HepG2 (cell line): ENCODE measurements around the gene MRGPRX4. TPM values are rescaled to one million over a fixed set of nuclear protein-coding genes. Genes with fewer than 3 reads are reported as not detected.

Experiments
- DNMT3B ChIP-seq: conservative IDR thresholded peaks from 2 replicates; pipeline ENCODE4 v1.6.1; 2016; ENCODE audit warnings: missing biosample characterization, control low read depth
- EED ChIP-seq: sonication (generic); formaldehyde crosslinking; IDR thresholded peaks from 2 replicates; pipeline ENCODE4 v1.5.0; 2020; ENCODE audit warnings: mild to moderate bottlenecking, missing genetic modification reagents
- JUND ChIP-seq: sonication (generic); formaldehyde crosslinking; IDR thresholded peaks from 2 replicates; pipeline ENCODE4 v1.8.0; 2022; ENCODE audit warnings: mild to moderate bottlenecking, missing genetic modification reagents
- MEF2D ChIP-seq: sonication (generic); formaldehyde crosslinking; IDR thresholded peaks from 2 replicates; pipeline ENCODE4 v1.5.1; 2020; ENCODE audit warnings: mild to moderate bottlenecking, missing genetic modification reagents
- NRL ChIP-seq: sonication (generic); formaldehyde crosslinking; IDR thresholded peaks from 2 replicates; pipeline ENCODE4 v1.5.0; 2020; ENCODE audit warnings: missing genetic modification reagents, mild to moderate bottlenecking, moderate library complexity, borderline replicate concordance
- SOX13 ChIP-seq, 3 experiments: fragments of 450-650 bp in 1 of 3; sonication (generic) in 1 of 3; formaldehyde crosslinking in 1 of 3; IDR thresholded peaks in 2 of 3; conservative IDR thresholded peaks in 1 of 3; 2 replicates each; pipeline versions ENCODE4 v1.5.0 to v1.6.1; 2016 to 2020; ENCODE audit warnings: antibody characterized with exemption in 1 of 3, mild to moderate bottlenecking in 1 of 3, missing compliant biosample characterization in 1 of 3, missing genetic modification reagents in 1 of 3, moderate library complexity in 1 of 3
- TOE1 ChIP-seq: sonication (generic); formaldehyde crosslinking; IDR thresholded peaks from 2 replicates; pipeline ENCODE4 v1.4.0; 2020; ENCODE audit warnings: mild to moderate bottlenecking, missing genetic modification reagents
- ZMYM2 ChIP-seq: sonication (generic); formaldehyde crosslinking; IDR thresholded peaks from 2 replicates; pipeline ENCODE4 v1.8.0; 2022; ENCODE audit warnings: mild to moderate bottlenecking, missing genetic modification reagents
- ZNF558 ChIP-seq: sonication (generic); formaldehyde crosslinking; IDR thresholded peaks from 2 replicates; pipeline ENCODE4 v1.9.0; 2022; ENCODE audit warnings: mild to moderate bottlenecking, missing genetic modification reagents, borderline replicate concordance
- polyA plus RNA-seq, 8 experiments: library from polyadenylated mRNA; depleted of rRNA in 3 of 8; stranded (reverse) in 7 of 8; unstranded in 1 of 8; fragments of >200 nt; fragmentation: Illumina TruSeq in 4 of 8; extraction: Trizol in 4 of 8; gene quantifications; 2 replicates each; pipeline versions ENCODE4 v1.2.1 to v1.2.3, GENCODE V29; 2011 to 2016; ENCODE audit warnings: low read depth in 4 of 8, missing spikeins in 1 of 8, mixed read lengths in 1 of 8; ENCODE audit not compliant: insufficient read depth in 1 of 8
- total RNA-seq, 5 experiments: library from RNA; depleted of rRNA; stranded (reverse); fragments of >200 nt; fragmentation: Illumina TruSeq; extraction: Trizol; gene quantifications; 2 replicates each; pipeline ENCODE4 v1.2.3, GENCODE V29; 2016; ENCODE audit warnings: low read depth in 1 of 5
- TF ChIP-seq, protein P1 (sequence below): sonication (generic); formaldehyde crosslinking; conservative IDR thresholded peaks from 2 replicates; pipeline ENCODE4 v1.4.0; 2020; ENCODE audit warnings: mild to moderate bottlenecking, missing genetic modification reagents, moderate library complexity
- TF ChIP-seq, protein P2 (sequence below): sonication (generic); formaldehyde crosslinking; IDR thresholded peaks from 2 replicates; pipeline ENCODE4 v1.5.0; 2020; ENCODE audit warnings: missing genetic modification reagents, mild to moderate bottlenecking, borderline replicate concordance
- TF ChIP-seq, protein P3 (sequence below): IDR thresholded peaks from 2 replicates; pipeline ENCODE4 v1.6.1; 2016; ENCODE audit warnings: low read depth, control low read depth
- TF ChIP-seq, protein P4 (sequence below): sonication (generic); formaldehyde crosslinking; IDR thresholded peaks from 2 replicates; pipeline ENCODE4 v1.5.1; 2020; ENCODE audit warnings: mild to moderate bottlenecking, missing genetic modification reagents, moderate library complexity

MRGPRX4 gene
- total and polyA plus RNA-seq, 2 of the 13 experiments (the other 11 are each of a cell fraction or from before 2014, with no cell fraction given) = 0.18 TPM

DNA sequence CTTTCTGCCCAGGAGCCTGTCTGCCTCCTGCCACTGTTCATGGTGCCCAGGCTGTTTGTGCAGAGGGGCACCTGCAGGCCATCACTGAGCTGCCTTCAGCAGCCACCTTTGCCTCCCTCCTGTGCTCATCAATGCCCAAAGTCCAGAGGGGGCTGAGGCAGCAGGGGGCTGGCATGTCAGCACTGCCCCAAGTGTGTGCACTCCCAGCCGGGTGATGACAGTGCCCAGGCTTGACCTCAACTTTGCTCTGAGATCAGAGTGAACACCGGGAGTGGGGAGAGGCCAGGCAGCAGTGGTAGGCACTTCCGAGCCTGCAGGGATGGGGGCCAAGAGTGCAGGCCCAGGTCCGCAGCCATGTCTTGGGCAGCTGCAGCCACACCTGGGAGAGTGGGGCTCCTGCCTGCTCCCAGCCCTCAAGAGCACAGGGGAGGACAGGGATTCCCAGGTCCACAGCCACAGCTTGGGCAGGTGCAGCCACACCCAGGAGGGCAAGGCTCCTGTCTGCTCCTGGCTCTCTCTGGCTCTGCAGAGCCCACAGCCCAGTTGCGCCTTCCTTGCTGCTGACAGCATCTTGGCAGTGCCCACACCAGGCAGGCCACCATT, 48.7 kb downstream of the MRGPRX4 start (continued):
- TF ChIP-seq TOE1 (CRISPR knock-in tag) (no peak), MEF2D (no peak), ZNF558 (CRISPR knock-in tag) (no peak), SOX13 (IDR thresholded peaks at IDR 0.05) (no peak), SOX13 (CRISPR knock-in tag; conservative IDR thresholded peaks at IDR 0.05 in 1 of 2, IDR thresholded peaks at IDR 0.05 in 1 of 2) (no peak), NRL (CRISPR knock-in tag) (peak; percentile 49; the same call in 1 of the 2 replicates), EED (no peak), ZMYM2 (CRISPR knock-in tag) (peak; percentile 47; the same call in 1 of the 2 replicates), DNMT3B (CRISPR knock-in tag) (no peak), JUND (CRISPR knock-in tag) (no peak)
- TF ChIP-seq, protein P1, sequence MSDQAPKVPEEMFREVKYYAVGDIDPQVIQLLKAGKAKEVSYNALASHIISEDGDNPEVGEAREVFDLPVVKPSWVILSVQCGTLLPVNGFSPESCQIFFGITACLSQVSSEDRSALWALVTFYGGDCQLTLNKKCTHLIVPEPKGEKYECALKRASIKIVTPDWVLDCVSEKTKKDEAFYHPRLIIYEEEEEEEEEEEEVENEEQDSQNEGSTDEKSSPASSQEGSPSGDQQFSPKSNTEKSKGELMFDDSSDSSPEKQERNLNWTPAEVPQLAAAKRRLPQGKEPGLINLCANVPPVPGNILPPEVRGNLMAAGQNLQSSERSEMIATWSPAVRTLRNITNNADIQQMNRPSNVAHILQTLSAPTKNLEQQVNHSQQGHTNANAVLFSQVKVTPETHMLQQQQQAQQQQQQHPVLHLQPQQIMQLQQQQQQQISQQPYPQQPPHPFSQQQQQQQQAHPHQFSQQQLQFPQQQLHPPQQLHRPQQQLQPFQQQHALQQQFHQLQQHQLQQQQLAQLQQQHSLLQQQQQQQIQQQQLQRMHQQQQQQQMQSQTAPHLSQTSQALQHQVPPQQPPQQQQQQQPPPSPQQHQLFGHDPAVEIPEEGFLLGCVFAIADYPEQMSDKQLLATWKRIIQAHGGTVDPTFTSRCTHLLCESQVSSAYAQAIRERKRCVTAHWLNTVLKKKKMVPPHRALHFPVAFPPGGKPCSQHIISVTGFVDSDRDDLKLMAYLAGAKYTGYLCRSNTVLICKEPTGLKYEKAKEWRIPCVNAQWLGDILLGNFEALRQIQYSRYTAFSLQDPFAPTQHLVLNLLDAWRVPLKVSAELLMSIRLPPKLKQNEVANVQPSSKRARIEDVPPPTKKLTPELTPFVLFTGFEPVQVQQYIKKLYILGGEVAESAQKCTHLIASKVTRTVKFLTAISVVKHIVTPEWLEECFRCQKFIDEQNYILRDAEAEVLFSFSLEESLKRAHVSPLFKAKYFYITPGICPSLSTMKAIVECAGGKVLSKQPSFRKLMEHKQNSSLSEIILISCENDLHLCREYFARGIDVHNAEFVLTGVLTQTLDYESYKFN (CRISPR knock-in tag) = 0 out of 2 replicates have a peak, but pooled peaks have one; percentile 14
- TF ChIP-seq, protein P2, sequence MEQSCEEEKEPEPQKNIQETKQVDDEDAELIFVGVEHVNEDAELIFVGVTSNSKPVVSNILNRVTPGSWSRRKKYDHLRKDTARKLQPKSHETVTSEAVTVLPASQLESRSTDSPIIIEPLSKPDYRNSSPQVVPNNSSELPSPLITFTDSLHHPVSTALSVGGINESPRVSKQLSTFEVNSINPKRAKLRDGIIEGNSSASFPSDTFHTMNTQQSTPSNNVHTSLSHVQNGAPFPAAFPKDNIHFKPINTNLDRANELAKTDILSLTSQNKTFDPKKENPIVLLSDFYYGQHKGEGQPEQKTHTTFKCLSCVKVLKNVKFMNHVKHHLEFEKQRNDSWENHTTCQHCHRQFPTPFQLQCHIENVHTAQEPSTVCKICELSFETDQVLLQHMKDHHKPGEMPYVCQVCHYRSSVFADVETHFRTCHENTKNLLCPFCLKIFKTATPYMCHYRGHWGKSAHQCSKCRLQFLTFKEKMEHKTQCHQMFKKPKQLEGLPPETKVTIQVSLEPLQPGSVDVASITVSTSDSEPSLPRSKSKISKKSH = peak; percentile 55; the same call in 1 of the 2 replicates
- TF ChIP-seq, protein P3, sequence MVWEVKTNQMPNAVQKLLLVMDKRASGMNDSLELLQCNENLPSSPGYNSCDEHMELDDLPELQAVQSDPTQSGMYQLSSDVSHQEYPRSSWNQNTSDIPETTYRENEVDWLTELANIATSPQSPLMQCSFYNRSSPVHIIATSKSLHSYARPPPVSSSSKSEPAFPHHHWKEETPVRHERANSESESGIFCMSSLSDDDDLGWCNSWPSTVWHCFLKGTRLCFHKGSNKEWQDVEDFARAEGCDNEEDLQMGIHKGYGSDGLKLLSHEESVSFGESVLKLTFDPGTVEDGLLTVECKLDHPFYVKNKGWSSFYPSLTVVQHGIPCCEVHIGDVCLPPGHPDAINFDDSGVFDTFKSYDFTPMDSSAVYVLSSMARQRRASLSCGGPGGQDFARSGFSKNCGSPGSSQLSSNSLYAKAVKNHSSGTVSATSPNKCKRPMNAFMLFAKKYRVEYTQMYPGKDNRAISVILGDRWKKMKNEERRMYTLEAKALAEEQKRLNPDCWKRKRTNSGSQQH = no peak
- TF ChIP-seq, protein P4, sequence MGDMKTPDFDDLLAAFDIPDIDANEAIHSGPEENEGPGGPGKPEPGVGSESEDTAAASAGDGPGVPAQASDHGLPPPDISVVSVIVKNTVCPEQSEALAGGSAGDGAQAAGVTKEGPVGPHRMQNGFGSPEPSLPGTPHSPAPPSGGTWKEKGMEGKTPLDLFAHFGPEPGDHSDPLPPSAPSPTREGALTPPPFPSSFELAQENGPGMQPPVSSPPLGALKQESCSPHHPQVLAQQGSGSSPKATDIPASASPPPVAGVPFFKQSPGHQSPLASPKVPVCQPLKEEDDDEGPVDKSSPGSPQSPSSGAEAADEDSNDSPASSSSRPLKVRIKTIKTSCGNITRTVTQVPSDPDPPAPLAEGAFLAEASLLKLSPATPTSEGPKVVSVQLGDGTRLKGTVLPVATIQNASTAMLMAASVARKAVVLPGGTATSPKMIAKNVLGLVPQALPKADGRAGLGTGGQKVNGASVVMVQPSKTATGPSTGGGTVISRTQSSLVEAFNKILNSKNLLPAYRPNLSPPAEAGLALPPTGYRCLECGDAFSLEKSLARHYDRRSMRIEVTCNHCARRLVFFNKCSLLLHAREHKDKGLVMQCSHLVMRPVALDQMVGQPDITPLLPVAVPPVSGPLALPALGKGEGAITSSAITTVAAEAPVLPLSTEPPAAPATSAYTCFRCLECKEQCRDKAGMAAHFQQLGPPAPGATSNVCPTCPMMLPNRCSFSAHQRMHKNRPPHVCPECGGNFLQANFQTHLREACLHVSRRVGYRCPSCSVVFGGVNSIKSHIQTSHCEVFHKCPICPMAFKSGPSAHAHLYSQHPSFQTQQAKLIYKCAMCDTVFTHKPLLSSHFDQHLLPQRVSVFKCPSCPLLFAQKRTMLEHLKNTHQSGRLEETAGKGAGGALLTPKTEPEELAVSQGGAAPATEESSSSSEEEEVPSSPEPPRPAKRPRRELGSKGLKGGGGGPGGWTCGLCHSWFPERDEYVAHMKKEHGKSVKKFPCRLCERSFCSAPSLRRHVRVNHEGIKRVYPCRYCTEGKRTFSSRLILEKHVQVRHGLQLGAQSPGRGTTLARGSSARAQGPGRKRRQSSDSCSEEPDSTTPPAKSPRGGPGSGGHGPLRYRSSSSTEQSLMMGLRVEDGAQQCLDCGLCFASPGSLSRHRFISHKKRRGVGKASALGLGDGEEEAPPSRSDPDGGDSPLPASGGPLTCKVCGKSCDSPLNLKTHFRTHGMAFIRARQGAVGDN (CRISPR knock-in tag) = peak; percentile 60
